Gastroesophageal sphincter (tissue), 3 donors: ENCODE measurements around the gene TNS1.

ENCODE experiments used
- POLR2AphosphoS5 ChIP-seq: sonication (generic); formaldehyde crosslinking; IDR thresholded peaks from one replicate; pipeline ENCODE4 v1.6.1; 2017; ENCODE audit warnings: antibody characterized with exemption
- TF ChIP-seq, protein P1 (sequence below), 4 experiments: fragments of 200-600 bp in 2 of 4; fragments of 450-650 bp in 2 of 4; sonication (generic) in 1 of 4; IDR thresholded peaks; one replicate each; pipeline ENCODE4 v1.5.1; 2017 to 2019; ENCODE audit warnings: antibody characterized with exemption in 4 of 4, mild to moderate bottlenecking in 2 of 4, moderate library complexity in 2 of 4

GRCh38 chr2:218003281-218003944, 618 bp upstream of the TNS1 start:
- TF ChIP-seq, protein P1, sequence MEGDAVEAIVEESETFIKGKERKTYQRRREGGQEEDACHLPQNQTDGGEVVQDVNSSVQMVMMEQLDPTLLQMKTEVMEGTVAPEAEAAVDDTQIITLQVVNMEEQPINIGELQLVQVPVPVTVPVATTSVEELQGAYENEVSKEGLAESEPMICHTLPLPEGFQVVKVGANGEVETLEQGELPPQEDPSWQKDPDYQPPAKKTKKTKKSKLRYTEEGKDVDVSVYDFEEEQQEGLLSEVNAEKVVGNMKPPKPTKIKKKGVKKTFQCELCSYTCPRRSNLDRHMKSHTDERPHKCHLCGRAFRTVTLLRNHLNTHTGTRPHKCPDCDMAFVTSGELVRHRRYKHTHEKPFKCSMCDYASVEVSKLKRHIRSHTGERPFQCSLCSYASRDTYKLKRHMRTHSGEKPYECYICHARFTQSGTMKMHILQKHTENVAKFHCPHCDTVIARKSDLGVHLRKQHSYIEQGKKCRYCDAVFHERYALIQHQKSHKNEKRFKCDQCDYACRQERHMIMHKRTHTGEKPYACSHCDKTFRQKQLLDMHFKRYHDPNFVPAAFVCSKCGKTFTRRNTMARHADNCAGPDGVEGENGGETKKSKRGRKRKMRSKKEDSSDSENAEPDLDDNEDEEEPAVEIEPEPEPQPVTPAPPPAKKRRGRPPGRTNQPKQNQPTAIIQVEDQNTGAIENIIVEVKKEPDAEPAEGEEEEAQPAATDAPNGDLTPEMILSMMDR (IDR thresholded peaks at IDR 0.05), result no peak
- no peak for TF ChIP-seq POLR2AphosphoS5
